Fibroblast of gingiva (primary cell): ENCODE data around the gene PCAT7.

Source experiments
- DNase-seq: peaks from one replicate; pipeline ENCODE4 v3.0.0-alpha.2; 2011; ENCODE audit warnings: low read depth

PCAT7 gene

DNA sequence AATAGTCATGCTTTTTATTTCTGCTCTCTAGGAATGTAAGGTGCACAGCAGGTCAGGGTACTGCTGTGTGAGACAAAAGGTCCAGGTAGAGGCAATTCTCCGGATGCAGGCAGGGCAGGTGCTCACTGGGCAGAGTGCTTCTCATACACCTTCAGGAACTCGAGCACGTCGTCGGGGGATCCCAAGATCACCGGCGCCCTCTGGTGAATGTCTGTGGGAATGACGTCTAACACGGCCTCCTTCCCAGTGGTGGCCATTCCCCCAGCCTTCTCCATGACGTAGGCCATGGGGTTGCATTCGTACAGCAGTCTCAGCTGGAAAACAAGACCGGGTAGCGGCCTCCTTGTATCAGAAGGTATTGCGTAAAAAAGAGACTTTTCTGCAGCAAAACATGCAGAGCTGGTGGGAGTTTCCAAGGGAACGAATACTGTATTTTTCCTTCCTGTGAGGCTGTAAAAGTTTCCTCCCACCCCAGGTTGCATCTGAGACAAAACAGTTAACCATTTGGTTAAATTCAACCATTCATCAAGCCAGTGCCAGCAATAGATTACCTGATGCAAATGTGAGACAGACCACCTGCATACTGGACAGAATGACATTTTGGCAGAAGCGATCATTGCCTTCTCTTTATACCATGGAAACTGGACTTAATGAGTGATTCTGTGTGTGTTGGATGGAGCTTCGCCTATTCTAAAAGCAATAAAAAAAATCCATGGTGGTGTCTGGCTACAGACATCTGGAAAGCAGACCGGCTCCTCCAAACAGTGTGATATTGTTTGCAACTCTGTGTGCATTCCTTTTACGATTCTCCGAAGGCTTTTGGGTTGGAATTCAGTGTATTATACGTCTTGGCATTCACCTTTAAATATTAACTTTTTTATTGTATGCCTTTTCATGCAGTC, 48.6 kb downstream of the PCAT7 start:
- peak; percentile 47 for DNase-seq

DNA sequence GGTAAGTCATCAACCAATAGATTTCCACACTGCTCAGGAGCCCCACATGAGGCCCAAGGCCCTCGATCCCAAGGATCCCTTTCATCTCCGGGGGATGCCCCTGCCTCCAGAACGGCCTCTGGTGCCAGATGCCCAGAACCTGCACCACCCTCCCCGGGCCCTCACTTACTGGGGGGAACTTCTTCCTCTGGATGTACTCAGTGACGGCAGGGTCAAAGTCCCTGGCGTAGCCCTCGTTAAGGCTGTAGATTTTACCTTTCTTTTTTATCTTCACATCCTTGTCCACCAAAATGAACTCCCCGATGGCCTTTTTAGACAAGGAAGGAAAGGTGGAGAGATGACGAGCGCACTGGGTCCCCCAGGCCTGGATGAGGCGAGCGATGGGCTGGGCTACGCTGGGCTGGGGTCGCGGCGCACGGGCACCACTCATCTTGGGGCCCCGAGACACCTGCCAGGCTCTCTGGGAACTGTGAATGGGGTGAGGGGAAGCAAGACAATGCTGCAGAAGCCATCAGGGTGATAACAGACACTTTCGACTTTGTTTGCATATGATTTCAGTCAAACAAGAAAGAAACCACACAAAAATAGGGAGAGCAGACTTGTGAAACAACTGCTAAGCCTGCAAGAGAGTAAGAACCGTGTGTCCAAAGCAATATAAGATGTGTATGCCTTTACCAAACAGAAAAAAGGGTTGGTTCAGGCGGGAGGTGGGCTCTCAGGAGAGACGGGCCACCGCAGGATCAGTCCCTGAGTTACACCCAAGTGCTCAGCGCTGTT, 52.0 kb downstream of the PCAT7 start:
- DNase-seq: no peak

DNA sequence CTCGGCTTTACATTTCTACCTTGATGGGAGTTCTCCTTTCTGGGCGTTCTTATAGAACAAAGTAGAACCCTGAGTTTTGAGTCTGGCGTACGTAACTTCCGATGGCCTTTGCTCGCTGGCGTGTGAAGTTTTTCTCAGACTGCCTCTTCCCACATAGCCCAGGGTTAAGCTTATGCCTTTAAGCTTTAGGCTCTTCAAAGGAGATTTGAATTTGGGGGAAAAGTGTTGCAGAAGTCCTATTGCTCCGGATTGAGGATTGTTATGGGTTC, 52.5 kb downstream of the PCAT7 start:
- DNase-seq: no peak

DNA sequence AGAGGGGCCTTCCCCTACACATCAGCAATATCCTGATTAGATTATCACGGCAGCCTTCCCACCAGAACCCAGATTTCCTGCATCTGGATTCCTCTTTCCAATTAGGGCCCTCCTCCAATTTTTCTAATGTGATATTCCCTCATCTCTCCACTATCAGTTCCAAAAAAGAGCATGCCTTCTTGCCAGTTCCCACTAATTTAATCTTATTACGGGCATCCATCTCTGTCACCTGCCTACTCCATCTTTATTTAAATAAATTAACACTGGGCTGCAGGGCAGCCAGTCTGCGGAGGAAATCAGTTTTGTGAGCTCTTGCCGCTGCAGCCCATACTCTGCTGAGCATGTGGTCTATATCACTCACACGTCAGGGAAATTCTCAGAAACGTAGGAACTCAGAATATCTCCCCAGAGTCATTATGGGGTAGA, 55.3 kb downstream of the PCAT7 start:
- no peak for DNase-seq

DNA sequence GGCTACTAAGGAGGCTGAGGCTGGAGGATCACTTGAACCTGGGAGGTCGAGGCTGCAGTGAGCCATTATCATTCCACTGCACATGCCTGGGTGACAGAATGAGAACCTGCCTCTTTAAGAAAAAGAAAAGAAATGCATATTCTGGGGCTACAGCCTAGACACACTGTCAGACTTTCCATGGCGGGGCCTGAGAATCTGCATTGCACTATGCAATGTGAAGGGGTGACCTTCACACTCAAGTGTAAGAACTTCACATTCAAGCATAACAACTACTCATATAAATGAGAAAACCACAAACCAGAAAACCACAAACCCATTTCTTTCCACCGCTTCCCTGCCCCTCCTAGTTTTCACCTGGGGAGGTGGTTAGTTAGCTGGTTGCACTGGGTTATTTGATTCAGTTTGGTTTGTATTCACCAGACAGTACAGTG, 56.8 kb downstream of the PCAT7 start:
- no peak for DNase-seq

DNA sequence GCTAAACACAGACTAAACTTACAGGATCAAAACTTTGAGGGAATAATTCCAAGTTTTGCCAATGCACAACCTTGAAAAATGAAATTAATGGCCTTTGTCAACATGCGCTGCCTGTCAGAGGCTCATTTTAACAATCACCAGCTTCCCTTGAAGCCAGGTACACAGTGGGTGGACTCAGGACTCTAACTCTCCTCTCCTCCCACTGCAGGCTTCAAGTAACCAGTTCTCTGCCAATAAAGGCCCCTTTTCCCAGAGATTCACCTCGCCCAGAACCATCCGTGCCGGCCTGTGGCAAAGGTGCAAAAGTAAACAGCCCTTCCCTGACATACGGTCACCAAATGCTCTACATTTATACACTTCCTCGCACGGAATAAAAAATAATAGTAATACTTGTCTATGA, 57.2 kb downstream of the PCAT7 start:
- DNase-seq: no peak

DNA sequence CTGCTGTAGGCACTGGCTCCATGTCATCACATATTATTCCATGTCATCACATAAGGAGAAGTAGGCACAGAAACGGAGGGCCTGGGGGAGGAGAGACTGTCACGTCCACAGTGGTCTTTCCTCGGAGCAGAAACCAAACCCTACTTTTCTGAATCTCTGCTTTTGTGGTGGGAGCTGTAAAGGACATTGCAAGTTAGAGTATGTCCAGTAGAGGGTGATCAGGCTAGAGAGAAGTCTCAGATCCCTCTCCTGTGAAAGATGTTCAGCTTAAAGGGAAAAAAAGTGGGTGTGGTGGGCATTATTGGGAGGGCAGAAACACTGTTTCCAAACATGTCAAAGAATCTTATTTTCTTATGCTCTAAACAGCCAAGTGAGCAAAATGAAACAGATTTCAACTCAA, 58.1 kb downstream of the PCAT7 start:
- DNase-seq: no peak

DNA sequence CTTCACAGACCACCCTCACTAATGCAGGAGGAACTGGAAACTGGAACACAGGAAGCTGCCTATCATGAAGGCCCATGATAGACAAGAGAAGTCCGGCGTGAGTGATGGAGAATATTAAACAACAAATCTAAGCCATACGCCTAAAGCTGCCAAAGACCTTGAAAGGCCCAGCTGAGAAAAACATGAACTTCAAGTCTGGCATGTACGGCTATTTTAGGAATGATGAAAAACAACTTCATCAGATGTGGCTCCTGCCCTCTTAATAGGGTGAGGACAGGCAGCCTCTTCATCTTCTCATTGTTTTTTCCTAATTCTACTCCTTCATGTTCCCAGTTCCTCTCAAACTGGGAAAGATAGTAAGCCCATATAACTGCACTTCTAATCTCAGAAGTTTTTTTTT, 64.1 kb downstream of the PCAT7 start:
- DNase-seq: no peak
